ENCODE data around the gene GTPBP4.

The GTPBP4 gene

GRCh38 chr10:968546-969199, 19.6 kb upstream of the GTPBP4 start:
- DNase-seq, result no peak

GRCh38 chr10:969473-970150, 18.6 kb upstream of the GTPBP4 start:
- DNase-seq, result no peak

GRCh38 chr10:970311-971149, 17.7 kb upstream of the GTPBP4 start:
- DNase-seq, result no peak

GRCh38 chr10:971150-971542, 17.1 kb upstream of the GTPBP4 start:
- no peak for DNase-seq

GRCh38 chr10:971613-972012, 16.6 kb upstream of the GTPBP4 start:
- DNase-seq, result no peak

- DNase-seq, result no peak
These were observed 15.5 kb upstream of the GTPBP4 start for GRCh38 chr10:972763-973162.

GRCh38 chr10:974038-974784, 14.0 kb upstream of the GTPBP4 start:
- DNase-seq, result no peak

- no peak for DNase-seq
These were observed 13.5 kb upstream of the GTPBP4 start for GRCh38 chr10:974785-975074.

- no peak for DNase-seq
These were observed 11.9 kb upstream of the GTPBP4 start for GRCh38 chr10:976316-976715.

GRCh38 chr10:978826-979421, 9.3 kb upstream of the GTPBP4 start:
- no peak for DNase-seq

- no peak for DNase-seq
These were observed 7.7 kb upstream of the GTPBP4 start for GRCh38 chr10:980468-981093.

GRCh38 chr10:983401-983800, 4.8 kb upstream of the GTPBP4 start:
- DNase-seq, result no peak

GRCh38 chr10:983971-984655, 4.1 kb upstream of the GTPBP4 start:
- DNase-seq, result no peak

GRCh38 chr10:985361-985760, 2.9 kb upstream of the GTPBP4 start:
- DNase-seq, result no peak

- DNase-seq, result no peak
These were observed 2.0 kb upstream of the GTPBP4 start for GRCh38 chr10:986137-986825.

- DNase-seq, result no peak
These were observed 1.2 kb upstream of the GTPBP4 start for GRCh38 chr10:986881-987619.

GRCh38 chr10:987620-987869, 689 bp upstream of the GTPBP4 start:
- no peak for DNase-seq

- DNase-seq, result no peak
These were observed 672 bp downstream of the GTPBP4 start for GRCh38 chr10:988667-989545.

GRCh38 chr10:990808-991207, 2.6 kb downstream of the GTPBP4 start:
- no peak for DNase-seq

- DNase-seq, result no peak
These were observed 4.2 kb downstream of the GTPBP4 start for GRCh38 chr10:992467-992866.
